Neuron (in vitro differentiated cells): ENCODE data around the gene FKBP9.
"Not testable (repeated sequence)": the region's sequence is repeated elsewhere in the genome, so short reads cannot be mapped to it uniquely, and the experiment has no call there.

ENCODE experiments used
- H2AFZ ChIP-seq: one replicate; pipeline ENCODE4 v1.6.1; 2013; ENCODE audit warnings: low read depth, mild to moderate bottlenecking, inconsistent platforms, low read length, moderate library complexity
- H3K27me3 ChIP-seq: one replicate; pipeline ENCODE4 v1.6.1; 2013; ENCODE audit warnings: low read length; ENCODE audit not compliant: insufficient read depth
- H3K36me3 ChIP-seq: one replicate; pipeline ENCODE4 v1.6.1; 2013; ENCODE audit warnings: low read length; ENCODE audit not compliant: insufficient read depth
- H3K4me1 ChIP-seq: one replicate; pipeline ENCODE4 v1.6.1; 2013; ENCODE audit warnings: low read length; ENCODE audit not compliant: insufficient read depth
- H3K4me3 ChIP-seq: 2 replicates; pipeline ENCODE4 v1.5.1; 2013; ENCODE audit warnings: mild to moderate bottlenecking, low read length, moderate library complexity
- H3K9me3 ChIP-seq: one replicate; pipeline ENCODE4 v1.6.1; 2013; ENCODE audit warnings: low read length

Gene FKBP9

GRCh38 chr7:32957326-32958045, at the start of gene FKBP9:
FKBP9 (plus strand) TSS chr7:32957440; CDS start chr7:32957574, 134 bp downstream.
- Histone ChIP-seq H3K27me3 (peaks cover 12% of the 10 kb centered on the region), H3K36me3 (no peaks in the 10 kb centered on the region), H2AFZ (peak within 1 kb of the TSS; percentile 34), H3K9me3 (peaks cover 15% of the 10 kb centered on the region), H3K4me3 (peak within 1 kb of the TSS; percentile 36), H3K4me1 (no peaks in the 10 kb centered on the region)

- Histone ChIP-seq H2AFZ (no peak overlapping the region), H3K36me3 (peaks cover 13% of the 10 kb centered on the region), H3K9me3 (peaks cover 2% of the 10 kb centered on the region), H3K27me3 (no peaks in the 10 kb centered on the region), H3K4me1 (peaks cover 3% of the 10 kb centered on the region), H3K4me3 (no peak overlapping the region)
These were observed 47.0 kb upstream of the FKBP9 start for GRCh38 chr7:32910195-32910594.

- H3K36me3 ChIP-seq, result peaks cover 47% of the 10 kb centered on the region
- H3K27me3 ChIP-seq, result no peaks in the 10 kb centered on the region
- H3K9me3 ChIP-seq, result peaks cover 2% of the 10 kb centered on the region
- H3K4me1 ChIP-seq, result no peaks in the 10 kb centered on the region
- H3K4me3 ChIP-seq, result no peak overlapping the region
- H2AFZ ChIP-seq, result no peak overlapping the region
These were observed 43.1 kb upstream of the FKBP9 start for GRCh38 chr7:32914184-32914583.

GRCh38 chr7:32915041-32915536, 42.2 kb upstream of the FKBP9 start:
- no peak overlapping the region for H3K4me3 ChIP-seq
- H3K9me3 ChIP-seq, result peaks cover 2% of the 10 kb centered on the region
- H3K27me3 ChIP-seq, result no peaks in the 10 kb centered on the region
- H3K4me1 ChIP-seq, result no peaks in the 10 kb centered on the region
- H2AFZ ChIP-seq, result no peak overlapping the region
- peaks cover 47% of the 10 kb centered on the region for H3K36me3 ChIP-seq

GRCh38 chr7:32916006-32916405, 41.2 kb upstream of the FKBP9 start:
- peaks cover 2% of the 10 kb centered on the region for H3K9me3 ChIP-seq
- peaks cover 54% of the 10 kb centered on the region for H3K36me3 ChIP-seq
- no peaks in the 10 kb centered on the region for H3K4me1 ChIP-seq
- H2AFZ ChIP-seq, result no peak overlapping the region
- H3K4me3 ChIP-seq, result no peak overlapping the region
- H3K27me3 ChIP-seq, result no peaks in the 10 kb centered on the region

GRCh38 chr7:32916994-32917393, 40.2 kb upstream of the FKBP9 start:
- not testable (repeated sequence) for H3K4me3 ChIP-seq, H2AFZ ChIP-seq, H3K4me1 ChIP-seq, H3K9me3 ChIP-seq, H3K27me3 ChIP-seq
- peaks cover 64% of the 10 kb centered on the region for H3K36me3 ChIP-seq

- no peak overlapping the region for H3K4me3 ChIP-seq
- no peak overlapping the region for H2AFZ ChIP-seq
- peaks cover 16% of the 10 kb centered on the region for H3K4me1 ChIP-seq
- H3K36me3 ChIP-seq, result peaks cover 53% of the 10 kb centered on the region
- H3K27me3 ChIP-seq, result no peaks in the 10 kb centered on the region
- no peaks in the 10 kb centered on the region for H3K9me3 ChIP-seq
These were observed 35.3 kb upstream of the FKBP9 start for GRCh38 chr7:32921896-32922295.

- H3K27me3 ChIP-seq, result no peaks in the 10 kb centered on the region
- H3K9me3 ChIP-seq, result peaks cover 6% of the 10 kb centered on the region
- peaks cover 58% of the 10 kb centered on the region for H3K36me3 ChIP-seq
These were observed 28.4 kb upstream of the FKBP9 start for GRCh38 chr7:32928785-32929298.

GRCh38 chr7:32929430-32930143, 27.7 kb upstream of the FKBP9 start:
- H3K27me3 ChIP-seq, result no peaks in the 10 kb centered on the region
- H3K36me3 ChIP-seq, result peaks cover 58% of the 10 kb centered on the region
- H3K4me1 ChIP-seq, result peaks cover 11% of the 10 kb centered on the region
- no peak overlapping the region for H3K4me3 ChIP-seq
- H2AFZ ChIP-seq, result no peak overlapping the region
- H3K9me3 ChIP-seq, result peaks cover 6% of the 10 kb centered on the region

More at GRCh38 chr7:32928785-32929298, 28.4 kb upstream of the FKBP9 start:
- Histone ChIP-seq H3K4me1 (peaks cover 11% of the 10 kb centered on the region), H3K4me3 (no peak overlapping the region), H2AFZ (no peak overlapping the region)

- Histone ChIP-seq H3K4me3 (no peak overlapping the region), H3K27me3 (no peaks in the 10 kb centered on the region)
These were observed 26.9 kb upstream of the FKBP9 start for GRCh38 chr7:32930378-32930777.

GRCh38 chr7:32935558-32935957, 21.7 kb upstream of the FKBP9 start:
- Histone ChIP-seq H2AFZ (no peak overlapping the region), H3K36me3 (peaks cover 36% of the 10 kb centered on the region), H3K9me3 (no peaks in the 10 kb centered on the region), H3K27me3 (no peaks in the 10 kb centered on the region), H3K4me1 (no peaks in the 10 kb centered on the region), H3K4me3 (no peak overlapping the region)

More at GRCh38 chr7:32930378-32930777, 26.9 kb upstream of the FKBP9 start:
- peaks cover 7% of the 10 kb centered on the region for H3K4me1 ChIP-seq
- peaks cover 6% of the 10 kb centered on the region for H3K9me3 ChIP-seq
- H3K36me3 ChIP-seq, result peaks cover 58% of the 10 kb centered on the region
- H2AFZ ChIP-seq, result no peak overlapping the region

GRCh38 chr7:32936689-32937088, 20.6 kb upstream of the FKBP9 start:
- peaks cover 26% of the 10 kb centered on the region for H3K36me3 ChIP-seq
- no peak overlapping the region for H2AFZ ChIP-seq
- H3K27me3 ChIP-seq, result no peaks in the 10 kb centered on the region
- H3K4me3 ChIP-seq, result no peak overlapping the region
- no peaks in the 10 kb centered on the region for H3K9me3 ChIP-seq
- H3K4me1 ChIP-seq, result peaks cover 4% of the 10 kb centered on the region
